ENCODE results near the gene ANKS3. TPM values are rescaled to one million over a fixed set of nuclear protein-coding genes. Genes with fewer than 3 reads are reported as not detected.

ANKS3 gene
- total RNA-seq, 2 experiments from 2014 or later: 17.6 to 21.7 TPM

GRCh38 chr16:4680673-4681470, 53.2 kb downstream of the ANKS3 start:
- no TSS peak for BruUV-seq (replicated peaks)
- no peak overlapping the region for H2AFZ ChIP-seq (ENCODE audit: low read length)
- H3K79me2 ChIP-seq (ENCODE audit: insufficient read depth, low read depth, low read length): no peaks in the 10 kb centered on the region
- TF ChIP-seq, protein P1, sequence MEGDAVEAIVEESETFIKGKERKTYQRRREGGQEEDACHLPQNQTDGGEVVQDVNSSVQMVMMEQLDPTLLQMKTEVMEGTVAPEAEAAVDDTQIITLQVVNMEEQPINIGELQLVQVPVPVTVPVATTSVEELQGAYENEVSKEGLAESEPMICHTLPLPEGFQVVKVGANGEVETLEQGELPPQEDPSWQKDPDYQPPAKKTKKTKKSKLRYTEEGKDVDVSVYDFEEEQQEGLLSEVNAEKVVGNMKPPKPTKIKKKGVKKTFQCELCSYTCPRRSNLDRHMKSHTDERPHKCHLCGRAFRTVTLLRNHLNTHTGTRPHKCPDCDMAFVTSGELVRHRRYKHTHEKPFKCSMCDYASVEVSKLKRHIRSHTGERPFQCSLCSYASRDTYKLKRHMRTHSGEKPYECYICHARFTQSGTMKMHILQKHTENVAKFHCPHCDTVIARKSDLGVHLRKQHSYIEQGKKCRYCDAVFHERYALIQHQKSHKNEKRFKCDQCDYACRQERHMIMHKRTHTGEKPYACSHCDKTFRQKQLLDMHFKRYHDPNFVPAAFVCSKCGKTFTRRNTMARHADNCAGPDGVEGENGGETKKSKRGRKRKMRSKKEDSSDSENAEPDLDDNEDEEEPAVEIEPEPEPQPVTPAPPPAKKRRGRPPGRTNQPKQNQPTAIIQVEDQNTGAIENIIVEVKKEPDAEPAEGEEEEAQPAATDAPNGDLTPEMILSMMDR (conservative IDR thresholded peaks at IDR 0.05; ENCODE audit: low read length): no peak
- TF ChIP-seq EZH2phosphoT487 (IDR thresholded peaks at IDR 0.05; ENCODE audit: borderline replicate concordance, low read depth, low read length): no peak
- intact Hi-C loops (cut with micrococcal nuclease; ENCODE audit: unreplicated experiment): no loop called here
- no peak overlapping the region for H3K4me3 ChIP-seq (ENCODE audit: low read depth, low read length, poor library complexity, severe bottlenecking)
- ChIA-PET POLR2A (no interaction called here), CTCF (ENCODE audit: unreplicated experiment) (no interaction called here)
- H3K36me3 ChIP-seq (ENCODE audit: insufficient read depth, low read length): no peaks in the 10 kb centered on the region
- DNase-seq (ENCODE audit: low spot score): no peak
- no peaks in the 10 kb centered on the region for H3K9me3 ChIP-seq (ENCODE audit: low read length)
- H3K4me1 ChIP-seq (ENCODE audit: insufficient read depth, low read length, poor library complexity, severe bottlenecking): no peaks in the 10 kb centered on the region
- no peak overlapping the region for H3K4me2 ChIP-seq (ENCODE audit: low read length)
- no peaks in the 10 kb centered on the region for H4K20me1 ChIP-seq (ENCODE audit: insufficient read depth, low read length)
- H3K27ac ChIP-seq (ENCODE audit: low read depth, low read length, poor library complexity, severe bottlenecking): no peak overlapping the region
- no peaks in the 10 kb centered on the region for H3K9me2 ChIP-seq (ENCODE audit: insufficient read depth, low read length)

DNA sequence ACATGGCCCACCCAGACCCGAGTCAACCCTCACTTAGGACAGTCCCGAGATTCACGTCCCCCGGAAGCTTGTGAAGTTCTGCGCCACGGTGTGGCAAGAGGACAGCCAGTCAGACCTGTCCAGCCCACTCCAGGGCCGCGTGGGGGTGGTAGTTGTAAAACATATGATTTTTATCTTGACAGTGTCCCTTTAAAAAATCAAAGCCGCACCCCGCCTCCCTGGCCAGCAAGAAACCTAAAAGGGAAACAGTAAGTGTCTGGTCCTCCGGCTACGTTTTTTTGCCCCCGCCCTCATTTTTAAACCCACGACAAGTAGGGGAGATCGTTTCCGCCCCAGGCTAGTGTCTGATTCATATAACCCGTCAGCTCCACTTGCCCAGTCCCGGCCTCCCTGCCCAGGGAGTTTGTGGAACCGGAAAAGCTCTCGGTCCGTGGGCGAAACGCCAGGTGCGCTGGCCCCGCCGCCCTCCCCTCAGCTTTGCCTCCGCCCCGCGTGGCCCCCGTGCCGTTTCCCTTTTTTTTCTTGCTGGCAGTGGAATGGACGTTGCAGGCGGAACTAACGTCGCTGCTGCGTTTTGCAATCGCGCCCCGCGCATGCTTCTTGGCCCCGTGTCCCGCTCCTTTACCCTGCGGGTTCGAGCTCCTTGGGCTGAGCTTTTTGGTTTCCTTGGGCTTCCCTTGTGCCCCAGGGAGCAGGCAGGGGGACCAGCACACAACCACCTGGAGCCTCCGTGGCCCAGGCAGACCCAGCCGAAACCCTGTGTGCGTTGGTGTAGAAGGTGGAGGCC, 54.0 kb downstream of the ANKS3 start:
- POLR2A ChIA-PET: no interaction called here
- H3K4me1 ChIP-seq (ENCODE audit: insufficient read depth, low read length, poor library complexity, severe bottlenecking): no peaks in the 10 kb centered on the region
- intact Hi-C loops (cut with micrococcal nuclease; ENCODE audit: unreplicated experiment): no loop called here
- no peaks in the 10 kb centered on the region for H3K36me3 ChIP-seq (ENCODE audit: insufficient read depth, low read length)
- DNase-seq (ENCODE audit: low spot score): no peak
- H3K4me2 ChIP-seq (ENCODE audit: low read length): no peak overlapping the region
- no peaks in the 10 kb centered on the region for H4K20me1 ChIP-seq (ENCODE audit: insufficient read depth, low read length)
- no peak overlapping the region for H2AFZ ChIP-seq (ENCODE audit: low read length)
- CTCF ChIA-PET (ENCODE audit: unreplicated experiment): no interaction called here
- H3K9me2 ChIP-seq (ENCODE audit: insufficient read depth, low read length): no peaks in the 10 kb centered on the region
- H3K79me2 ChIP-seq (ENCODE audit: insufficient read depth, low read depth, low read length): no peaks in the 10 kb centered on the region
- H3K4me3 ChIP-seq (ENCODE audit: low read depth, low read length, poor library complexity, severe bottlenecking): no peak overlapping the region
- TF ChIP-seq, protein P1 (conservative IDR thresholded peaks at IDR 0.05; ENCODE audit: low read length): no peak
- TF ChIP-seq EZH2phosphoT487 (IDR thresholded peaks at IDR 0.05; ENCODE audit: borderline replicate concordance, low read depth, low read length): no peak
- H3K9me3 ChIP-seq (ENCODE audit: low read length): no peaks in the 10 kb centered on the region
- no TSS peak for BruUV-seq (replicated peaks)
- H3K27ac ChIP-seq (ENCODE audit: low read depth, low read length, poor library complexity, severe bottlenecking): no peak overlapping the region
